EL (cell line): ENCODE results near the gene ST6GALNAC1.

ENCODE experiments used
- DNase-seq: peaks from one replicate; pipeline ENCODE4 v3.0.0-alpha.2; 2016

Gene ST6GALNAC1

DNA sequence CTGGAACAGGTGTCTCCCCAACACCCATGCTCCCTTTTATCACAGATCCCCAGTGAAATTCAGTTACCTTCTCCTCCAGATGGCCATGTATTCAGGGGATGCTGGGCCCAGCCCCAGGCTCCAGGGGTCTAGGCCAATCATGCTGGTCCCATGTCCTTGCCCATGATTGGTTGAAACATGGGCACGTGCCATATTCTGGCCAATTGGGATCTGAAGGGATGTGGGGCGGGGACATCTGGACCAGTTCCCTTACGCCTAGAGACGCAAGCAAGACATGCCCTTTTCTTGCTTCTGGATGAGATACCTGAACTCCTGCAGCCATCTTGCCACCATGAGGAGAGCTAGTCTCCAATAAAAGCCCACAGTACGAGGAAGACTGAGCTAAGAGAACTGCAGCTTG, 31.0 kb upstream of the ST6GALNAC1 start:
- DNase-seq = no peak

- peak; percentile 65 for DNase-seq
Observed at GRCh38 chr17:76673729-76674128, 30.2 kb upstream of the ST6GALNAC1 start.

DNA sequence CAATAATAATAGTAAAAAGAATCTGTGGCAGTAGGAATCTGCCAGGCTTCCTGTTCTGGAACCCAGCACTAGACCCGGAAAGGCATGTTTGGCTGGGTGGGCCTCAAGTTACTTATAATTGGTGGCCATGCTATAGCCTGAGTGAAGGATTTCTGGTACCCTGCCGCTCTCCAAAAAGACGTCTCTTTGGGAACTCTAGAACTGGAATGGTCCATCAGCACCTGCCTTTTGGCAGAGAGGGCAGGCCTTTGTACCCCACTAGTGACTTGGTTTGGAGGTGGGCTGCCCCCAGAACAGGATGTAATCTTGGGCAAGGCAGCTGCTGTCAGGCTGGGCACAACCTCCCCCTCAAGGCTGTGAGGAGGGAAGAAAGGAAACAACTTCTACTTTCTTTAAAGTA, 29.3 kb upstream of the ST6GALNAC1 start:
- DNase-seq = no peak

GRCh38 chr17:76672270-76672851, 28.8 kb upstream of the ST6GALNAC1 start:
- no peak for DNase-seq

- no peak for DNase-seq
Observed at GRCh38 chr17:76671912-76672262, 28.3 kb upstream of the ST6GALNAC1 start.

DNA sequence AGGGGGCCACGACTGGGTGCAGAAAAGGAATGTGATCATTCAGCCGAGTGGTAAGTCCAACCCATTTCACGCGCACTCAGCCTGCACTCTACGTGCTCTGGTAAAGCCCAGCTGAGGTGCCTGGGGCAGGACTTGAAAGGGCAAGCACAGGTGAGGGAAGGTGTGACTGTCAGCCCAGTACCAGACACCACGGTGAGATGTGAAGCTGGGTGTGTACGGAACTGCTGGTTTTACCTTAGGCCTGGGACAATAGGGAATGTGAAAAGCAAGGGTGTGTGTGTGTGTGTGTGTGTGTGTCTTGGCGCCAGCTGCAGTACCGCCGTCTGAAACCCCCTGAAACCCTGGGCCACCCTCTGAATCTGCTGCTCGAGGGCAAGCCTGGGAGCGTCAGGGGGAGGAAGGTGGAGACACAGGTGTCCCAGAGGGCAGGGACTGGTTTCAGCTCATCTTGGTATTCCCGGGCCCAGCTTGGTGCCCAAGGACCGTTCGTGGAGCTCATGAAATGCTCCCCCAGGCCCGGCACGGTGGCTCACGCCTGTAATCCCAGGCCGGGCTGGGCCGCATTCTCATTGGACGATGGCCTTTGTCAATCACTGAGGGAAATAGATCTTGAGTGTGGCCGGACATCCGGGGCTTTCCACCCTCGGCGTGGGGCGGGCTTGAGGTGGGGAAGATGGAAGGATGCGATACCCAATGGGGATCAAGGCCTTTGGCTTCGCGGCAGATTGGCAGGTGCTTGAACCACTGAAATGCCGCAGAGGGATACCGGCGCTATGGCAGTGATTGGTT, 27.8 kb upstream of the ST6GALNAC1 start:
- peak; percentile 100 for DNase-seq

- DNase-seq = no peak
Observed at GRCh38 chr17:76670718-76671122, 27.2 kb upstream of the ST6GALNAC1 start.

DNA sequence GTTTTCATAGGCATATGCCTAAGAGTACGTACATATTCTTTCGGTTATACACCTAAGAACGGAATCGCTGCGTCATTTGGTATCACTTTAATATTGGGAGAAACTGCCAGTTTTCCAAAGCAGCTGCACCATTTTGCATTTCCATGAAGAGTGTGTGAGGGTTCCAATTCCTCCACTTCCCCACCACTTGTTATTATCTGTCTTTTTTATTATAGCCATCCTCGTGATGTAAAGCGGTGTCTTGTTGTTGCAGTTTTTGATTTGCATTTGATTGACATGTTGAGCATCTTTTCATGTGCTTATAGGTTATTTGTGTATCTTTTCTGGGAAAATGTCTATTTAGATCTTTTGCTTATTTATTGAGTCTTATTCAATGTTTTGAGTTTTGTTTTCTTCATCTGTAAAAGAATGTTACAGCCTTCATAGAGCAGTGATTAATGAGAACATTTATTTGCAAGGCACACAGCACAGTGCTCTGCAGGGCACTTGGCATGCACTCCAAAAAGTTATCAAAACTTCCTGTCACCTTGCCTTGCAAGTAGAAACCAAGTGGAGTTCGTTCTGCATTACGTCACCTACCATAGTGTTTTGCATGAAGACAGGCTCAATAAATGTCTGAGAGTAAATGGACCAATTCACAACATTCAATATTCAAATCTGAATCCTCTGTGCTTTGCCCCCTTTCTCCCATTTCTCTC, 26.6 kb upstream of the ST6GALNAC1 start:
- no peak for DNase-seq

GRCh38 chr17:76667786-76668453, 24.4 kb upstream of the ST6GALNAC1 start:
- no peak for DNase-seq

DNA sequence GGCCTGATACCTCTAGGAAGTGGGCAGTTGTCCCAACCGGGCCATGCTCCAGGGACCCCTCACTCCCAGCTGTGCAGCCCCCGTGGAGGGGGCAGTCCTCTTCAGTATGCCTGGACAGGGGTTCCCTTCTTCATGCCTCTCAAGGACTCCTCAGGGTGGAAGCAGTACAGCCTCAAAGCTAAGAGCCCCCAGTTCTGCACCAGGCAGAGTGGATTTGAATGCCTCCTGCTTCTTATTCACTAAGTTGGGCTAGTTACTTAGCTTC, 23.9 kb upstream of the ST6GALNAC1 start:
- DNase-seq = no peak

DNA sequence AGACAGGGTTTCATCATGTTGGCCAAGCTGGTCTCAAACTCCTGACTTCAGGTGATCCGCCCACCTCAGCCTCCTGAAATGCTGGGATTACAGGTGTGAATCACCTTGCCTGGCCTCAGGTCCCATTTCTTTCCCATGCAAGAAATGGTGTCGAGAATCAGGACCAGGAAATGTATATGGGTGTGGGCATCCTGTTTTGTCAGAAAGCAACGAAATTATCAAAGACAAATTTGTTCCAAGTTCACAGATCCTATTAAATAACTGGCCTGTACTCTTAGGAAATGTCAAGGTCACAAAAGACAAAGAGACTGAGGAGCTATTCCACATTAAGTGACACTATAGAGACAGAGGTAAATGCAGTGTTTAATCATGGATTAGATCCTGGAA, 17.1 kb upstream of the ST6GALNAC1 start:
- no peak for DNase-seq

- no peak for DNase-seq
Observed at GRCh38 chr17:76659928-76660655, 16.5 kb upstream of the ST6GALNAC1 start.

DNA sequence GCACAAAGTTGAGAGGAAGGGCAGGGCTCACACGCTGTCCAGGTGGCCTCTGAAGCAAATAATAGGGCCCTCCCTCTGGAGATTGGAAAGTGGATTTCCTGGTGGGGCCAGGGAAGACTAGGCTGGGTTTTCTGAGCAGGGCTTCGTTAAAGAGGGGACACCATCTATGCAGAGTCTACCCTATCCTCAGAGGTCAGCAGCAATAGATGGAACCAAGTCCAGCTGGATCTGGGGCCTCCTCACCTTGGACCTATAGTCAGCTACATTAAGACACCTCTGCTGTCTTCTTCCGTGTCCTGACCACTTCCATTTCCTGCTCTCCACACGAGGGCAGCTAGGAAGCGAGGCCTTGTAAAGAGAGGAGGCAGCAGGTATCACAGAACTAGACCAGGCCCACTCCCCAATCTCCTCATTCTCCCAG, 14.7 kb upstream of the ST6GALNAC1 start:
- no peak for DNase-seq

DNA sequence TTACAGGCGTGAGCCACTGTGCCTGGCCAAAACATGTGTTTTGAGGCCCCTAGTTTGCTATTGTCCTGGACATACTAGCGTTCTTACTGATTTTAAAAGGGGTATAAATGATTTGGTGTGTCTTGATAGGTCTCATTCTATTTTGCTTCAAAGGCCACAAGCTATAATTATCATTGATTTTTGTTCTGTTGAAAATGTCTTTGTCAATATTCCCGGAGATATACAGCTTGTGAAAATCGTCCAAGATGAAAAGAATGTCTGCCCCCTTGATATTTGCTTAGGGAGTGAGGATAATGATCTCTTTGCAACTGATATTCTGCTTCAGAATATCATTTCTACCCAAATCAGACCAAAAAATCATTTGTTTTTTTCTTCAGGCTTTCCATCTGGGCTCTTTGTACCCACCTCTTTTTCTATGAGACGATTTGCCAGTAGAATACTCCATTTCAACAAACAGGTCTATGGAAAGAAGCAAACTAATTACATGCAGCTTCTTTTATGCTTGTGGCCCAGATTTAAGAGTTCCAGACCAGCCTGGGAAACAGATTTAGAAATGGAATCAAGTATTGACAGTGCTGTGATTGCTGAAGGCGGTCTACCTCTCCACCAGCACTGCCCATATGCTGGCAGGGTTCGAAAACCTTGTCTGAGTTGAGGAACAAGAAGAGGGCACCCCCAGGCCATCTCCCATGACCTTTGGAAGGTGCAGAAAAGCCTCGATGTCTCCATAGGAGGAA, 14.1 kb upstream of the ST6GALNAC1 start:
- no peak for DNase-seq

DNA sequence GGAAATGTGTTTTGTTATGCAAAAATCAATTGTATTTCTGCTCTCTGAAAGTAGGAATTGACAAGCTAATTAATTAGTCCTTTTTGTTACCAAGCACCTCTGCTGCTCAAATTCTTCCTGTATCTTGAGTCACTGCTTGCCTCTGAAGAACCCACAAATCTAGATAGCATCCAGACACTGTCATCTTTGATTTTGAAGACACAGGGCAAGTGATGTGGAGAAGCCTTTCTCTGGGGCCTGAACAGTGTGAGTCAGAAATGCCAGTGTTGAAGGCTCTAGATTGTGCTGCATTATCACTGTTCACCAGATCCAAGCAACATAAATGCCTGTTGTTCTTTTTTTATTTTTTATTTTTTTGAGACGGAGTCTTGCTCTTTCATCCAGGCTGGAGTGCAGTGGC, 10.9 kb upstream of the ST6GALNAC1 start:
- DNase-seq = no peak

DNA sequence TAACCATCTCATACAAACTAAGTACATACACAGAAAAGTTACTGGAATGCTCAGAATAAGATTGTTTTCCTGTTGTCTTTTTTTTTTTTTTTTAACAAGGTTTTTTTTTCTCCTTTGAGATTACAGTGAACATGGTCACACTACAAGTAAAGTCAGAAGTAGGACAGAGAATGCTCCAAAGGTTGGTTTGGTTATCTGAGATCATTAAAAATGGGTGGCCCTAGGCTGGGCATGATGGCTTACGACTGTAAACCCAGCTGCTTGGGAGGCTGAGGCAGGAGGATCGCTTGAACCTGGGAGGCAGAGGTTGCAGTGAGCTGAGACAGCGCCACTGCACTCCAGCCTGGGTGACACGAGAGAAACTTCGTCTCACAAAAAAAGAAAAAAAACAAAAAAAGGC, 6.9 kb upstream of the ST6GALNAC1 start:
- DNase-seq = no peak

GRCh38 chr17:76646712-76647111, 3.2 kb upstream of the ST6GALNAC1 start:
- no peak for DNase-seq

DNA sequence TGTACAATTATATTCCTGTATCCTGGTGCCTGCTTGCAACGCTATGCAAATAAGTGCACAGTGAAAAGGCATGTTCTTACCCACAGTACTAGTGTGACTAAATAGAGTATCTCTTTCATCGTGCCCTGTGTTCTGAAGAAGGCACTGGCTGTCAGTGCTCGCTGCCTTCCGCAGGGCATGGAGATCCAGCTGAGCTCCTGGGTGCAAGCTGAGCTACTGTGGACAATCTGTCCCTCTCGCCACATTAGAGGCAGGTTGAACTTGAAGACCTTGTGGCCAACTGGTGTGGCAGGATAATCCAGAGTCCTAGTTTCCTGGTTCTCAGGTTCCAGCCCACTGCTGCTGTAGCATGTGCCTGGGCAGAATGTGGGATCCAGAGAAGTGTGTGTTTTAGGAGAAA, 1.9 kb upstream of the ST6GALNAC1 start:
- no peak for DNase-seq

GRCh38 chr17:76644995-76645394, 1.4 kb upstream of the ST6GALNAC1 start:
- DNase-seq = no peak

DNA sequence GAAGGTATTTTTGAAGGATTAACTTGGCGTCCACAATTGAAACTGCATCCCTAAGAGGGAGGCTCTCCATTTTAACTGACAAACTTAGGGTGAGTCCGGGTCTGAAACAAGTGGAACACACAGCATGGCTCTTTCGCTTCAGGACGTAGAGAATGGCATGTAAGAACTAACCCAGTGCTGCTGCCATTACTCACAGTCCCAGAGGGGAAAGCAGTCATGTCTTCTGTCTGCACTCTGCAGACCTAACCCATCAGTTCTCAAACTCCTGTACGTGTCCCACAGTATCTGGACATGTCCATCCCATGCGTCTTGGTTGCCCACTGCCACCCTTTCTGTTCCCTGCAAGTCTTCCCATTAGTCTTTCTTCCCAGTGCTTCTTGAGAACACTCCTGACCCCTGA, 563 bp downstream of the ST6GALNAC1 start:
- DNase-seq = no peak

GRCh38 chr17:76642032-76642561, 1.5 kb downstream of the ST6GALNAC1 start:
- no peak for DNase-seq

GRCh38 chr17:76641501-76641900, 2.1 kb downstream of the ST6GALNAC1 start:
- no peak for DNase-seq
